Measurements from ENCODE around the gene LCNL1. TPM values are rescaled to one million over a fixed set of nuclear protein-coding genes. Genes with fewer than 3 reads are reported as not detected.

Gene LCNL1
- total RNA-seq, 1 donor from 2014 or later, result not detected

- Mint-ChIP-seq H3K27ac (no peak overlapping the region), H3K4me3 (no peak overlapping the region), H3K9me3 (no peaks in the 10 kb centered on the region), H3K27me3 (ENCODE audit: insufficient read depth, low read depth) (peaks cover 2% of the 10 kb centered on the region), H3K4me1 (no peaks in the 10 kb centered on the region), H3K36me3 (peaks cover 4% of the 10 kb centered on the region)
- DNase-seq (ENCODE audit: low spot score), result no peak
- H3F3A ChIP-seq (ENCODE audit: low read depth), result peaks cover 4% of the 10 kb centered on the region
- no peak overlapping the region for H3K27ac ChIP-seq
- peaks cover 2% of the 10 kb centered on the region for H4K20me1 ChIP-seq (ENCODE audit: low read depth)
- H3K9me3 ChIP-seq (ENCODE audit: low read depth), result no peaks in the 10 kb centered on the region
- no peaks in the 10 kb centered on the region for H3K79me2 ChIP-seq (ENCODE audit: low read depth)
- no peak overlapping the region for H3K9ac ChIP-seq
- H3K27me3 ChIP-seq, result no peaks in the 10 kb centered on the region
- no peaks in the 10 kb centered on the region for H3K36me3 ChIP-seq
- H3K4me3 ChIP-seq, result no peak overlapping the region
- TF ChIP-seq CTCF (IDR thresholded peaks at IDR 0.05) (no peak), EZH2phosphoT487 (IDR thresholded peaks at IDR 0.05) (no peak), EZH2 (IDR thresholded peaks at IDR 0.05) (no peak)
- peaks cover 1% of the 10 kb centered on the region for H3K4me1 ChIP-seq
- H2AFZ ChIP-seq (replicated peaks), result no peak overlapping the region
- H3K4me2 ChIP-seq, result no peak overlapping the region
These were observed 35.2 kb downstream of the LCNL1 start for GRCh38 chr9:137017791-137018497.

GRCh38 chr9:137018761-137019559, 36.2 kb downstream of the LCNL1 start:
- H3K9me3 ChIP-seq (ENCODE audit: low read depth), result no peaks in the 10 kb centered on the region
- peaks cover 8% of the 10 kb centered on the region for H4K20me1 ChIP-seq (ENCODE audit: low read depth)
- no peaks in the 10 kb centered on the region for H3K79me2 ChIP-seq (ENCODE audit: low read depth)
- no peak overlapping the region for H3K4me3 ChIP-seq
- no peak overlapping the region for H3K4me3 Mint-ChIP-seq
- H3K36me3 ChIP-seq, result no peaks in the 10 kb centered on the region
- no peak overlapping the region for H3K9ac ChIP-seq
- no peak overlapping the region for H3K4me2 ChIP-seq
- no peaks in the 10 kb centered on the region for H3K4me1 Mint-ChIP-seq
- peaks cover 4% of the 10 kb centered on the region for H3K36me3 Mint-ChIP-seq
- no peak overlapping the region for H3K27ac Mint-ChIP-seq
- no peaks in the 10 kb centered on the region for H3K27me3 ChIP-seq
- no peak for DNase-seq (ENCODE audit: low spot score)
- peaks cover 5% of the 10 kb centered on the region for H3K27me3 Mint-ChIP-seq (ENCODE audit: insufficient read depth, low read depth)
- TF ChIP-seq CTCF (IDR thresholded peaks at IDR 0.05) (no peak), EZH2phosphoT487 (IDR thresholded peaks at IDR 0.05) (no peak), EZH2 (IDR thresholded peaks at IDR 0.05) (no peak)
- no peak overlapping the region for H3K27ac ChIP-seq
- peaks cover 7% of the 10 kb centered on the region for H3F3A ChIP-seq (ENCODE audit: low read depth)
- H2AFZ ChIP-seq (replicated peaks), result no peak overlapping the region
- peaks cover 11% of the 10 kb centered on the region for H3K4me1 ChIP-seq
- no peaks in the 10 kb centered on the region for H3K9me3 Mint-ChIP-seq

- no peaks in the 10 kb centered on the region for H3K9me3 ChIP-seq (ENCODE audit: low read depth)
- H3K36me3 Mint-ChIP-seq, result peaks cover 4% of the 10 kb centered on the region
- no peaks in the 10 kb centered on the region for H3K4me1 Mint-ChIP-seq
- H3K9ac ChIP-seq, result no peak overlapping the region
- H3K4me2 ChIP-seq, result no peak overlapping the region
- no peaks in the 10 kb centered on the region for H3K79me2 ChIP-seq (ENCODE audit: low read depth)
- no peak overlapping the region for H2AFZ ChIP-seq (replicated peaks)
- peaks cover 5% of the 10 kb centered on the region for H3K27me3 Mint-ChIP-seq (ENCODE audit: insufficient read depth, low read depth)
- H3K4me3 ChIP-seq, result no peak overlapping the region
- peaks cover 7% of the 10 kb centered on the region for H3F3A ChIP-seq (ENCODE audit: low read depth)
- H3K27ac ChIP-seq, result no peak overlapping the region
- TF ChIP-seq EZH2 (IDR thresholded peaks at IDR 0.05) (no peak), CTCF (IDR thresholded peaks at IDR 0.05) (no peak), EZH2phosphoT487 (IDR thresholded peaks at IDR 0.05) (no peak)
- H4K20me1 ChIP-seq (ENCODE audit: low read depth), result peaks cover 8% of the 10 kb centered on the region
- H3K36me3 ChIP-seq, result no peaks in the 10 kb centered on the region
- peak overlapping the region; percentile 67 for H3K4me3 Mint-ChIP-seq
- no peak overlapping the region for H3K27ac Mint-ChIP-seq
- no peaks in the 10 kb centered on the region for H3K9me3 Mint-ChIP-seq
- no peaks in the 10 kb centered on the region for H3K27me3 ChIP-seq
- peaks cover 11% of the 10 kb centered on the region for H3K4me1 ChIP-seq
- no peak for DNase-seq (ENCODE audit: low spot score)
These were observed 37.3 kb downstream of the LCNL1 start for GRCh38 chr9:137019891-137020683.
